ENCODE data around the gene EMILIN2. TPM values are rescaled to one million over a fixed set of nuclear protein-coding genes. Genes with fewer than 3 reads are reported as not detected.

EMILIN2 gene
- total and polyA plus RNA-seq, 2 of the 13 experiments (the other 11 are each of a cell fraction or from before 2014, with no cell fraction given) = 7.6 to 8.2 TPM

- Histone ChIP-seq H3K9ac (ENCODE audit: insufficient read depth, low read depth, low read length) (no peak overlapping the region), H3K9me3 (ENCODE audit: low read length) (no peaks in the 10 kb centered on the region), H3K4me3 (replicated peaks in 1 of 3; ENCODE audit: insufficient read depth in 1 of 3, low read depth in 2 of 3, low read length in 3 of 3) (no peak overlapping the region), H3K36me3 (replicated peaks in 1 of 2; ENCODE audit: control insufficient read depth in 1 of 2, insufficient read depth in 2 of 2, low read length in 2 of 2) (no peaks in the 10 kb centered on the region), H3K27ac (ENCODE audit: extremely low read length, insufficient read depth, low read length) (no peak overlapping the region), H3K79me2 (ENCODE audit: insufficient read depth, low read length) (no peaks in the 10 kb centered on the region), H2AFZ (ENCODE audit: low read length) (no peak overlapping the region), H4K20me1 (ENCODE audit: insufficient read depth, low read length) (no peaks in the 10 kb centered on the region), H3K4me1 (ENCODE audit: insufficient read depth, low read length) (peaks cover 16% of the 10 kb centered on the region), H3K27me3 (ENCODE audit: control insufficient read depth in 1 of 2, insufficient read depth in 2 of 2, low read length in 2 of 2) (peaks cover under 1 to 31% of the 10 kb centered on the region in 2 experiments), H3K4me2 (ENCODE audit: low read depth, low read length) (no peak overlapping the region)
- 62% methylated on average over 7 of the region's 17 CpGs for WGBS (ENCODE audit: low lambda C conversion rate)
- no peak for TF ChIP-seq CENPT (CRISPR knock-in tag; IDR thresholded peaks at IDR 0.05; ENCODE audit: low read depth)
- no peak for TF ChIP-seq ZNF263 (CRISPR knock-in tag; IDR thresholded peaks at IDR 0.05)
- no peak for TF ChIP-seq ZNF3 (CRISPR knock-in tag; IDR thresholded peaks at IDR 0.05)
- ChIA-PET CTCF (ENCODE audit: low intra/inter-chr PET ratio, low total read pairs) (no interaction called here), POLR2A (no interaction called here)
- DNase-seq (ENCODE audit: low spot score) (no peak), FAIRE-seq (no peak), ATAC-seq (no peak)
- intact Hi-C loops (cut with micrococcal nuclease; ENCODE audit: unreplicated experiment) (no loop called here), in situ Hi-C loops (cut with HindIII; ENCODE audit: extremely low pct_ligation_motif_present, low pct_unique_long_range_greater_than_20kb) (no loop called here)
- no TSS peak for BruUV-seq (replicated peaks)
Measured at GRCh38 chr18:2880473-2880872, 33.7 kb downstream of the EMILIN2 start.

GRCh38 chr18:2881088-2881839 lies 34.5 kb downstream of the EMILIN2 start:
- H3K4me2 ChIP-seq (ENCODE audit: low read depth, low read length) = no peak overlapping the region
- peaks cover 16% of the 10 kb centered on the region for H3K4me1 ChIP-seq (ENCODE audit: insufficient read depth, low read length)
- no peaks in the 10 kb centered on the region for H3K79me2 ChIP-seq (ENCODE audit: insufficient read depth, low read length)
- no peak overlapping the region for H2AFZ ChIP-seq (ENCODE audit: low read length)
- in situ Hi-C loops (cut with HindIII; ENCODE audit: extremely low pct_ligation_motif_present, low pct_unique_long_range_greater_than_20kb) = no loop called here
- H3K9me3 ChIP-seq (ENCODE audit: low read length) = no peaks in the 10 kb centered on the region
- DNase-seq (ENCODE audit: low spot score) (no peak), FAIRE-seq (no peak), ATAC-seq (peak; percentile 69)
- BruUV-seq (replicated peaks) = no TSS peak
- CTCF ChIA-PET (ENCODE audit: low intra/inter-chr PET ratio, low total read pairs) = no interaction called here
- intact Hi-C loops (cut with micrococcal nuclease; ENCODE audit: unreplicated experiment) = no loop called here
- POLR2A ChIA-PET = interaction anchor here (0.9 kb wide), 1 partner anchor 25 kb away, joined by 4 read pairs; no protein-coding TSS in a partner anchor
- no peak overlapping the region for H3K4me3 ChIP-seq (replicated peaks in 1 of 3; ENCODE audit: insufficient read depth in 1 of 3, low read depth in 2 of 3, low read length in 3 of 3)
- no peaks in the 10 kb centered on the region for H3K36me3 ChIP-seq (replicated peaks in 1 of 2; ENCODE audit: control insufficient read depth in 1 of 2, insufficient read depth in 2 of 2, low read length in 2 of 2)
- H3K27me3 ChIP-seq (ENCODE audit: control insufficient read depth in 1 of 2, insufficient read depth in 2 of 2, low read length in 2 of 2) = peaks cover 0 to 31% of the 10 kb centered on the region in 2 experiments; a peak in 4 of 5 replicates
- TF ChIP-seq CTCF (CRISPR knock-in tag; IDR thresholded peaks at IDR 0.05) = peak; percentile 20
- TF ChIP-seq MTA1 (CRISPR knock-in tag; IDR thresholded peaks at IDR 0.05; ENCODE audit: borderline replicate concordance) = no peak
- TF ChIP-seq MIXL1 (CRISPR knock-in tag; IDR thresholded peaks at IDR 0.05) = no peak
- TF ChIP-seq HNRNPUL1 (IDR thresholded peaks at IDR 0.05; ENCODE audit: low read depth, low read length) = no peak
- TF ChIP-seq ZKSCAN5 (CRISPR knock-in tag; IDR thresholded peaks at IDR 0.05) = no peak
- H3K27ac ChIP-seq (ENCODE audit: extremely low read length, insufficient read depth, low read length) = no peak overlapping the region
- H3K9ac ChIP-seq (ENCODE audit: insufficient read depth, low read depth, low read length) = no peak overlapping the region
- H4K20me1 ChIP-seq (ENCODE audit: insufficient read depth, low read length) = no peaks in the 10 kb centered on the region
- 34% methylated on average over 11 of the region's 16 CpGs for WGBS (ENCODE audit: low lambda C conversion rate)

All from HepG2 (cell line).